GM19193 (cell line): Measurements from ENCODE around the gene SUN5.

Source experiments
- POLR2A ChIP-seq: IDR thresholded peaks from 4 replicates; pipeline ENCODE4 v1.6.1; 2011; ENCODE audit not compliant: insufficient read depth, insufficient read length; ENCODE audit errors: extremely low read depth

Gene SUN5

GRCh38 chr20:32993496-32994050 lies 10.7 kb downstream of the SUN5 start:
- no peak for TF ChIP-seq POLR2A

- TF ChIP-seq POLR2A = no peak
These were observed 12.2 kb downstream of the SUN5 start for GRCh38 chr20:32991792-32992641.

- no peak for TF ChIP-seq POLR2A
These were observed 12.8 kb downstream of the SUN5 start for GRCh38 chr20:32991383-32991782.

- TF ChIP-seq POLR2A = no peak
These were observed 13.8 kb downstream of the SUN5 start for GRCh38 chr20:32990426-32990825.

- TF ChIP-seq POLR2A = no peak
These were observed 14.5 kb downstream of the SUN5 start for GRCh38 chr20:32989507-32990283.

GRCh38 chr20:32988008-32988407 lies 16.2 kb downstream of the SUN5 start:
- TF ChIP-seq POLR2A = no peak

GRCh38 chr20:32987044-32987825 lies 17.0 kb downstream of the SUN5 start:
- no peak for TF ChIP-seq POLR2A

GRCh38 chr20:32986331-32986966 lies 17.8 kb downstream of the SUN5 start:
- TF ChIP-seq POLR2A = no peak

- TF ChIP-seq POLR2A = no peak
These were observed 18.6 kb downstream of the SUN5 start for GRCh38 chr20:32985596-32985995.

GRCh38 chr20:32984631-32985354 lies 19.4 kb downstream of the SUN5 start:
- TF ChIP-seq POLR2A = no peak

GRCh38 chr20:32984196-32984595 lies 20.0 kb downstream of the SUN5 start:
- TF ChIP-seq POLR2A = no peak

GRCh38 chr20:32983459-32984112 lies 20.6 kb downstream of the SUN5 start:
- TF ChIP-seq POLR2A = no peak
